HepG2 (cell line): ENCODE measurements around the gene FAM168A. TPM values are rescaled to one million over a fixed set of nuclear protein-coding genes. Genes with fewer than 3 reads are reported as not detected.

Experiments used
- ATAC-seq: fragments of 200-7000 bp; cut with Tn5 transposase; 3 replicates; pipeline ENCODE4 v1.9.1; 2020; ENCODE audit warnings: mild to moderate bottlenecking, moderate library complexity
- BruUV-seq: library from RNA; stranded (reverse); fragments of 400-500 nt; replicated peaks from 2 replicates; lab custom pipeline; 2021; lab: Mats Ljungman, UMichigan
- CTCF ChIA-PET: fragments of 300-600 bp; formaldehyde crosslinking; extraction: SDS; loops from one replicate; lab custom pipeline; 2021; ENCODE audit warnings: low total read pairs, inconsistent platforms, low intra/inter-chr PET ratio; lab: Yijun Ruan, JAX
- POLR2A ChIA-PET: fragments of 350-600 bp; sonication (Branson Sonifier 250); formaldehyde crosslinking; loops from one replicate; lab custom pipeline; 2020; ENCODE audit warnings: antibody characterized with exemption, inconsistent platforms; lab: Yijun Ruan, JAX
- DNase-seq: peaks from one replicate; pipeline ENCODE4 v3.0.0-alpha.2; 2015; ENCODE audit warnings: low spot score
- FAIRE-seq: peaks from 3 replicates; lab custom pipeline; 2011; peaks lifted over from hg19 to GRCh38; lab: Jason Lieb, UNC
- H2AFZ ChIP-seq: one replicate; pipeline ENCODE4 v1.6.1; 2011; ENCODE audit warnings: low read length, inconsistent platforms
- H3K27ac ChIP-seq: fragments of 300-600 bp; 3 replicates; pipeline ENCODE4 v1.8.0; 2011; ENCODE audit warnings: mixed run types, mild to moderate bottlenecking, mixed read lengths, low read length, inconsistent platforms; ENCODE audit not compliant: insufficient read depth; ENCODE audit errors: extremely low read length
- H3K27me3 ChIP-seq, 2 experiments: fragments of 200-600 bp in 1 of 2; 2 replicates in 1 of 2; 3 replicates in 1 of 2; pipeline versions ENCODE4 v1.6.0 to v1.8.0; 2011; ENCODE audit warnings: low read length in 2 of 2, mild to moderate bottlenecking in 2 of 2, moderate library complexity in 2 of 2, inconsistent platforms in 1 of 2; ENCODE audit not compliant: insufficient read depth in 2 of 2, control insufficient read depth in 1 of 2
- H3K36me3 ChIP-seq, 2 experiments: fragments of 200-600 bp in 1 of 2; replicated peaks in 1 of 2; 2 replicates in 1 of 2; 3 replicates in 1 of 2; pipeline versions ENCODE4 v1.5.1 to v1.8.0; 2011; ENCODE audit warnings: low read length in 2 of 2, inconsistent platforms in 1 of 2; ENCODE audit not compliant: insufficient read depth in 2 of 2, control insufficient read depth in 1 of 2
- H3K4me1 ChIP-seq: 2 replicates; pipeline ENCODE4 v1.5.1; 2012; ENCODE audit warnings: low read length, inconsistent platforms; ENCODE audit not compliant: insufficient read depth
- H3K4me2 ChIP-seq: 2 replicates; pipeline ENCODE4 v1.6.0; 2011; ENCODE audit warnings: low read depth, low read length, inconsistent platforms
- H3K4me3 ChIP-seq, 3 experiments: fragments of 200-600 bp in 1 of 3; sonication (generic), shearing (Covaris generic) in 1 of 3; replicated peaks in 1 of 3; 2 replicates each; pipeline ENCODE4 v1.5.1; 2011 to 2016; ENCODE audit warnings: low read length in 3 of 3, inconsistent platforms in 2 of 3, low read depth in 2 of 3, mild to moderate bottlenecking in 2 of 3, control low read depth in 1 of 3, mixed read lengths in 1 of 3; ENCODE audit not compliant: insufficient read depth in 1 of 3
- H3K79me2 ChIP-seq: one replicate; pipeline ENCODE4 v1.6.1; 2011; ENCODE audit warnings: low read length, inconsistent platforms; ENCODE audit not compliant: insufficient read depth
- H3K9ac ChIP-seq: 2 replicates; pipeline ENCODE4 v1.6.0; 2011; ENCODE audit warnings: mild to moderate bottlenecking, low read depth, low read length, inconsistent platforms; ENCODE audit not compliant: insufficient read depth
- H3K9me3 ChIP-seq: 2 replicates; pipeline ENCODE4 v1.5.1; 2012; ENCODE audit warnings: mild to moderate bottlenecking, low read length
- H4K20me1 ChIP-seq: 2 replicates; pipeline ENCODE4 v1.6.0; 2011; ENCODE audit warnings: inconsistent platforms, mild to moderate bottlenecking, low read length, moderate library complexity; ENCODE audit not compliant: insufficient read depth
- BHLHE40 ChIP-seq: IDR thresholded peaks from 2 replicates; pipeline ENCODE4 v1.6.1; 2011; ENCODE audit warnings: low read length, improper control_type of control experiment
- DNMT1 ChIP-seq: sonication (generic); formaldehyde crosslinking; IDR thresholded peaks from 2 replicates; pipeline ENCODE4 v1.5.1; 2020; ENCODE audit warnings: mild to moderate bottlenecking, missing genetic modification reagents
- HDAC2 ChIP-seq: sonication (generic); formaldehyde crosslinking; IDR thresholded peaks from 2 replicates; pipeline ENCODE4 v1.4.0; 2020; ENCODE audit warnings: missing genetic modification reagents
- KAT7 ChIP-seq: IDR thresholded peaks from 2 replicates; pipeline ENCODE4 v1.6.1; 2018; ENCODE audit warnings: borderline replicate concordance, missing compliant biosample characterization
- MIXL1 ChIP-seq: IDR thresholded peaks from 2 replicates; pipeline ENCODE4 v1.6.1; 2016
- NFAT5 ChIP-seq: sonication (generic); formaldehyde crosslinking; IDR thresholded peaks from 2 replicates; pipeline ENCODE4 v1.4.0; 2020; ENCODE audit warnings: missing genetic modification reagents
- ZFP36L2 ChIP-seq: sonication (generic); formaldehyde crosslinking; IDR thresholded peaks from 2 replicates; pipeline ENCODE4 v1.4.0; 2020; ENCODE audit warnings: missing genetic modification reagents
- ZNF282 ChIP-seq: fragments of 450-650 bp; IDR thresholded peaks from 2 replicates; pipeline ENCODE4 v1.6.1; 2018; ENCODE audit not compliant: partially characterized antibody
- ZNF841 ChIP-seq: sonication (generic); formaldehyde crosslinking; IDR thresholded peaks from 2 replicates; pipeline ENCODE4 v1.8.1; 2023; ENCODE audit warnings: missing genetic modification reagents, borderline replicate concordance
- WGBS: methylation state at CpG from one replicate; pipeline ENCODE4 v1.1.6; 2017; ENCODE audit warnings: low lambda C conversion rate; 5-methylcytosine and 5-hydroxymethylcytosine counted together
- in situ Hi-C: cut with HindIII; loops from 2 replicates; pipeline ENCODE4 v1.10.0; 2017; ENCODE audit warnings: low pct_unique_long_range_greater_than_20kb; ENCODE audit not compliant: extremely low pct_ligation_motif_present
- intact Hi-C: fragments of 100-400 bp; cut with micrococcal nuclease; formaldehyde crosslinking; loops from one replicate; pipeline ENCODE4 v1.10.0; 2022; ENCODE audit not compliant: unreplicated experiment
- polyA plus RNA-seq, 8 experiments: library from polyadenylated mRNA; depleted of rRNA in 3 of 8; stranded (reverse) in 7 of 8; unstranded in 1 of 8; fragments of >200 nt; fragmentation: Illumina TruSeq in 4 of 8; extraction: Trizol in 4 of 8; gene quantifications; 2 replicates each; pipeline versions ENCODE4 v1.2.1 to v1.2.3, GENCODE V29; 2011 to 2016; ENCODE audit warnings: low read depth in 4 of 8, missing spikeins in 1 of 8, mixed read lengths in 1 of 8; ENCODE audit not compliant: insufficient read depth in 1 of 8
- total RNA-seq, 5 experiments: library from RNA; depleted of rRNA; stranded (reverse); fragments of >200 nt; fragmentation: Illumina TruSeq; extraction: Trizol; gene quantifications; 2 replicates each; pipeline ENCODE4 v1.2.3, GENCODE V29; 2016; ENCODE audit warnings: low read depth in 1 of 5
- TF ChIP-seq, protein P1 (sequence below): sonication (generic); formaldehyde crosslinking; IDR thresholded peaks from 2 replicates; pipeline ENCODE4 v1.4.0; 2020; ENCODE audit warnings: missing genetic modification reagents, mild to moderate bottlenecking, borderline replicate concordance

The FAM168A gene
- total and polyA plus RNA-seq, 2 of the 13 experiments (the other 11 are each of a cell fraction or from before 2014, with no cell fraction given) = 13.9 to 15.8 TPM

DNA sequence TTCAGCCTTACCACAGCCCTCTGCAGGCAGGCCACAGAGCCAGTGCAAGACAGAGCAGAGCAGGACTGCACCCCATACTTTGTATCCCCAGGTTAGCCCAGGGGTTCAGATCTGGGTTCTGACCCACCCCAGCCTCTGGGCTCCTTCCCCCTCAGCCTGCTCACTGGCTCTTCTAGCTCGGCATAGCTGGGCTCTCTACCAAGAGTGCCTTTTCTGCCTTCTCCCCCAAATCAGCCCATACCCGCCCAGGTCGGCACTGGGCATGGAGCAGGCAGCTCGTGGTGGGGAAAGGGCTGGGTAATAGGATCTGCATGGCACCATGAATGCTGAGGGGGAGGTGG, 213.4 kb downstream of the FAM168A start:
- H3K27me3 ChIP-seq = no peaks in the 10 kb centered on the region
- no peak overlapping the region for H3K4me2 ChIP-seq
- in situ Hi-C loops (no loop called here), intact Hi-C loops (no loop called here)
- peaks cover 10% of the 10 kb centered on the region for H3K79me2 ChIP-seq
- no peak for TF ChIP-seq ZFP36L2 (CRISPR knock-in tag)
- no peak for TF ChIP-seq BHLHE40
- no peak for TF ChIP-seq ZNF841 (CRISPR knock-in tag)
- H3K9ac ChIP-seq = no peak overlapping the region
- DNase-seq (no peak), ATAC-seq (no peak), FAIRE-seq (no peak)
- H2AFZ ChIP-seq = no peak overlapping the region
- H3K36me3 ChIP-seq = no peaks in the 10 kb centered on the region
- WGBS = 92% methylated on average over 4 of the region's 4 CpGs
- peaks cover 16% of the 10 kb centered on the region for H3K4me1 ChIP-seq
- no peaks in the 10 kb centered on the region for H4K20me1 ChIP-seq
- no TSS peak for BruUV-seq
- ChIA-PET POLR2A (interaction anchor here (0.8 kb wide), 1 partner anchor 77 kb away, joined by 3 read pairs; no protein-coding TSS in a partner anchor), CTCF (no interaction called here)
- H3K9me3 ChIP-seq = no peaks in the 10 kb centered on the region
- no peak overlapping the region for H3K4me3 ChIP-seq
- no peak overlapping the region for H3K27ac ChIP-seq

DNA sequence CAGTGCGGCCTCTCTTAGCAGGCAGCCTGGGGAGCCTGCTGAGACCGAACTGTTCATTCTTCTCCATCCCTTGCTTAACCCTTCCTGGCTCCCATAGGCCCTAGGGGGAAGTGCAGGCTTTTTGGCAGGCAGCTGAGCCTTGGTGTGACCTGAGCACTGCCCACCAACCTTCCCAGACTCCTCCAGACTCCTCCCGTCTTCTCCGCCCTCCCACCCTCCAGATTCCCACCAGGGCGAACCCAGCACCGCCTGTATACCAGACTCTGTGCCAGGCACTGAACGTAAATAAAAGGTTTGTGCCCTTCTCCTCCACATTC, 213.8 kb downstream of the FAM168A start:
- ChIA-PET CTCF (no interaction called here), POLR2A (no interaction called here)
- WGBS = 99% methylated on average over 5 of the region's 7 CpGs
- FAIRE-seq (no peak), ATAC-seq (no peak), DNase-seq (no peak)
- no peak overlapping the region for H3K9ac ChIP-seq
- H3K79me2 ChIP-seq = peaks cover 10% of the 10 kb centered on the region
- H3K36me3 ChIP-seq = no peaks in the 10 kb centered on the region
- no peak overlapping the region for H3K4me3 ChIP-seq
- no TSS peak for BruUV-seq
- H3K27ac ChIP-seq = no peak overlapping the region
- intact Hi-C loops (no loop called here), in situ Hi-C loops (no loop called here)
- H3K4me1 ChIP-seq = peaks cover 16% of the 10 kb centered on the region
- no peak overlapping the region for H2AFZ ChIP-seq
- no peak overlapping the region for H3K4me2 ChIP-seq
- no peaks in the 10 kb centered on the region for H4K20me1 ChIP-seq
- no peaks in the 10 kb centered on the region for H3K27me3 ChIP-seq
- no peaks in the 10 kb centered on the region for H3K9me3 ChIP-seq
- TF ChIP-seq NFAT5 (CRISPR knock-in tag) = no peak
- TF ChIP-seq MIXL1 = no peak
- TF ChIP-seq ZNF282 = no peak
- no peak for TF ChIP-seq HDAC2 (CRISPR knock-in tag)
- TF ChIP-seq, protein P1, sequence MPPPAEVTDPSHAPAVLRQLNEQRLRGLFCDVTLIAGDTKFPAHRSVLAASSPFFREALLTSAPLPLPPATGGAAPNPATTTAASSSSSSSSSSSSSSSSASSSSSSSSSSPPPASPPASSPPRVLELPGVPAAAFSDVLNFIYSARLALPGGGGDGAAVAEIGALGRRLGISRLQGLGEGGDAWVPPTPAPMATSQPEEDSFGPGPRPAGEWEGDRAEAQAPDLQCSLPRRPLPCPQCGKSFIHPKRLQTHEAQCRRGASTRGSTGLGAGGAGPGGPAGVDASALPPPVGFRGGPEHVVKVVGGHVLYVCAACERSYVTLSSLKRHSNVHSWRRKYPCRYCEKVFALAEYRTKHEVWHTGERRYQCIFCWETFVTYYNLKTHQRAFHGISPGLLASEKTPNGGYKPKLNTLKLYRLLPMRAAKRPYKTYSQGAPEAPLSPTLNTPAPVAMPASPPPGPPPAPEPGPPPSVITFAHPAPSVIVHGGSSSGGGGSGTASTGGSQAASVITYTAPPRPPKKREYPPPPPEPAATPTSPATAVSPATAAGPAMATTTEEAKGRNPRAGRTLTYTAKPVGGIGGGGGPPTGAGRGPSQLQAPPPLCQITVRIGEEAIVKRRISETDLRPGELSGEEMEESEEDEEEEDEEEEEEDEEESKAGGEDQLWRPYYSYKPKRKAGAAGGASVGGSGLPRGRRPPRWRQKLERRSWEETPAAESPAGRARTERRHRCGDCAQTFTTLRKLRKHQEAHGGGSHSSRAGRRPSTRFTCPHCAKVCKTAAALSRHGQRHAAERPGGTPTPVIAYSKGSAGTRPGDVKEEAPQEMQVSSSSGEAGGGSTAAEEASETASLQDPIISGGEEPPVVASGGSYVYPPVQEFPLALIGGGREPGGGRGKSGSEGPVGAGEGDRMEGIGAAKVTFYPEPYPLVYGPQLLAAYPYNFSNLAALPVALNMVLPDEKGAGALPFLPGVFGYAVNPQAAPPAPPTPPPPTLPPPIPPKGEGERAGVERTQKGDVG (CRISPR knock-in tag) = no peak
- no peak for TF ChIP-seq DNMT1 (CRISPR knock-in tag)
- no peak for TF ChIP-seq KAT7 (CRISPR knock-in tag)
